Kidney capillary endothelial cell (primary cell): Measurements from ENCODE around the gene CCDC158.
"Not testable (repeated sequence)": the region's sequence is repeated elsewhere in the genome, so short reads cannot be mapped to it uniquely, and the experiment has no call there.

Source experiments
- DNase-seq: peaks from one replicate; pipeline ENCODE4 v3.0.0-alpha.2; 2018; ENCODE audit warnings: low spot score

The CCDC158 gene

GRCh38 chr4:76309939-76310550, 110.9 kb downstream of the CCDC158 start:
- DNase-seq, result no peak

- no peak for DNase-seq
These were observed 112.4 kb downstream of the CCDC158 start for GRCh38 chr4:76308548-76308947.

- no peak for DNase-seq
These were observed 113.3 kb downstream of the CCDC158 start for GRCh38 chr4:76307660-76308014.

GRCh38 chr4:76306882-76307659, 113.9 kb downstream of the CCDC158 start:
- no peak for DNase-seq

- DNase-seq, result peak; percentile 24
These were observed 114.7 kb downstream of the CCDC158 start, which contains the start of gene STBD1 for GRCh38 chr4:76305971-76306881. Gene STBD1 (plus strand): TSS chr4:76306733. CDS start chr4:76306770, 37 bp downstream.

GRCh38 chr4:76305033-76305687, 115.8 kb downstream of the CCDC158 start:
- no peak for DNase-seq

GRCh38 chr4:76302826-76303438, 118.0 kb downstream of the CCDC158 start:
- DNase-seq, result no peak

GRCh38 chr4:76301775-76302162, 119.2 kb downstream of the CCDC158 start:
- no peak for DNase-seq

- peak; percentile 7 for DNase-seq
These were observed 119.7 kb downstream of the CCDC158 start for GRCh38 chr4:76301068-76301774.

- DNase-seq, result no peak
These were observed 120.9 kb downstream of the CCDC158 start for GRCh38 chr4:76300012-76300411.

- DNase-seq, result no peak
These were observed 122.7 kb downstream of the CCDC158 start for GRCh38 chr4:76298227-76298626.

- no peak for DNase-seq
These were observed 124.6 kb downstream of the CCDC158 start for GRCh38 chr4:76296286-76296820.

GRCh38 chr4:76293772-76294171, 127.2 kb downstream of the CCDC158 start:
- no peak for DNase-seq

GRCh38 chr4:76292730-76293129, 128.2 kb downstream of the CCDC158 start:
- no peak for DNase-seq

GRCh38 chr4:76287811-76288210, 133.1 kb downstream of the CCDC158 start:
- DNase-seq, result not testable (repeated sequence)

GRCh38 chr4:76283900-76284299, 137.0 kb downstream of the CCDC158 start:
- no peak for DNase-seq

- DNase-seq, result no peak
These were observed 137.8 kb downstream of the CCDC158 start for GRCh38 chr4:76282941-76283689.

GRCh38 chr4:76281594-76281993, 139.3 kb downstream of the CCDC158 start:
- DNase-seq, result not testable (repeated sequence)

- DNase-seq, result no peak
These were observed 140.2 kb downstream of the CCDC158 start for GRCh38 chr4:76280488-76281441.
